H1 (cell line): ENCODE results near the gene MEIOSIN. TPM values are rescaled to one million over a fixed set of nuclear protein-coding genes. Genes with fewer than 3 reads are reported as not detected.

Experiments used
- CTCF ChIA-PET: fragments of 300-600 bp; sonication (Branson Sonifier 250); formaldehyde crosslinking; loops from one replicate; lab custom pipeline; 2021; ENCODE audit not compliant: partially characterized antibody; lab: Charles Lee
- POLR2A ChIA-PET: fragments of 300-600 bp; sonication (Branson Sonifier 250); formaldehyde crosslinking; loops from one replicate; lab custom pipeline; 2021; ENCODE audit warnings: inconsistent platforms; ENCODE audit not compliant: partially characterized antibody; lab: Charles Lee
- DNase-seq, 2 experiments: peaks; one replicate each; pipeline versions ENCODE4 v3.0.0 to v3.0.0-alpha.2; 2010 to 2022; ENCODE audit warnings: low spot score in 2 of 2, low read depth in 1 of 2, mixed read lengths in 1 of 2
- FAIRE-seq: peaks from 2 replicates; lab custom pipeline; 2011; peaks lifted over from hg19 to GRCh38; lab: Jason Lieb, UNC
- H2AFZ ChIP-seq: 2 replicates; pipeline ENCODE4 v1.8.1; 2012; ENCODE audit warnings: low read length, inconsistent platforms
- H2AK5ac ChIP-seq: 2 replicates; pipeline ENCODE4 v1.6.1; 2013; ENCODE audit warnings: low read depth, low read length
- H2BK120ac ChIP-seq: replicated peaks from 2 replicates; pipeline ENCODE3; 2013; ENCODE audit warnings: low read depth, low read length, inconsistent platforms
- H2BK12ac ChIP-seq: 2 replicates; pipeline ENCODE4 v1.6.1; 2013; ENCODE audit warnings: low read depth, low read length
- H2BK15ac ChIP-seq: 2 replicates; pipeline ENCODE4 v1.6.1; 2013; ENCODE audit warnings: low read length
- H2BK20ac ChIP-seq: 2 replicates; pipeline ENCODE4 v1.6.1; 2013; ENCODE audit warnings: low read length
- H2BK5ac ChIP-seq: 2 replicates; pipeline ENCODE4 v1.6.1; 2013; ENCODE audit warnings: low read depth, low read length
- H3K14ac ChIP-seq: 2 replicates; pipeline ENCODE4 v1.6.1; 2013; ENCODE audit warnings: inconsistent platforms; ENCODE audit not compliant: insufficient read length
- H3K18ac ChIP-seq: 2 replicates; pipeline ENCODE4 v1.6.1; 2013; ENCODE audit warnings: low read length; ENCODE audit errors: extremely low read depth
- H3K23ac ChIP-seq: 2 replicates; pipeline ENCODE4 v1.6.1; 2013; ENCODE audit warnings: inconsistent platforms; ENCODE audit not compliant: insufficient read length
- H3K23me2 ChIP-seq: 2 replicates; pipeline ENCODE4 v1.6.1; 2013; ENCODE audit warnings: low read depth, low read length
- H3K27ac ChIP-seq: 2 replicates; pipeline ENCODE4 v1.6.1; 2011; ENCODE audit warnings: low read depth, low read length, inconsistent platforms
- H3K27me3 ChIP-seq, 4 experiments: replicated peaks in 1 of 4; 1 replicate in 1 of 4; 2 replicates in 3 of 4; pipeline versions ENCODE4 v1.6.1 to v1.8.1; 2011 to 2013; ENCODE audit warnings: low read length in 3 of 4, mild to moderate bottlenecking in 3 of 4, inconsistent platforms in 2 of 4, mixed read lengths in 2 of 4, moderate library complexity in 1 of 4; ENCODE audit not compliant: control insufficient read depth in 3 of 4, insufficient read depth in 3 of 4; ENCODE audit errors: extremely low read depth in 1 of 4
- H3K36me3 ChIP-seq, 4 experiments: 2 replicates each; pipeline versions ENCODE4 v1.6.1 to v1.8.1; 2011 to 2013; ENCODE audit warnings: mild to moderate bottlenecking in 4 of 4, low read length in 3 of 4, moderate library complexity in 2 of 4, control low read depth in 1 of 4, inconsistent platforms in 1 of 4; ENCODE audit not compliant: insufficient read depth in 4 of 4, control insufficient read depth in 2 of 4
- H3K4ac ChIP-seq: replicated peaks from 2 replicates; pipeline ENCODE3; 2013; ENCODE audit warnings: low read length, low read depth, mixed read lengths, inconsistent platforms; ENCODE audit not compliant: insufficient read length
- H3K4me1 ChIP-seq, 4 experiments: replicated peaks in 1 of 4; 1 replicate in 1 of 4; 2 replicates in 3 of 4; pipeline versions ENCODE4 v1.6.1 to v1.8.1; 2011 to 2013; ENCODE audit warnings: low read length in 3 of 4, inconsistent platforms in 2 of 4, mixed read lengths in 1 of 4; ENCODE audit not compliant: insufficient read depth in 4 of 4, control insufficient read depth in 3 of 4
- H3K4me2 ChIP-seq, 2 experiments: 2 replicates each; pipeline versions ENCODE4 v1.6.1 to v1.8.1; 2011 to 2013; ENCODE audit warnings: low read depth in 2 of 2, low read length in 2 of 2, control low read depth in 1 of 2, inconsistent platforms in 1 of 2, mild to moderate bottlenecking in 1 of 2; ENCODE audit not compliant: insufficient read depth in 1 of 2
- H3K4me3 ChIP-seq, 4 experiments: fragments of 200-600, 300-600 bp in 1 of 4; sonication (generic), shearing (Covaris generic), sonication (Bioruptor Twin) in 1 of 4; 2 replicates each; pipeline versions ENCODE4 v1.5.1 to v1.8.1; 2011 to 2016; ENCODE audit warnings: low read length in 4 of 4, low read depth in 3 of 4, control low read depth in 2 of 4, inconsistent platforms in 2 of 4, mild to moderate bottlenecking in 2 of 4, mixed read lengths in 1 of 4, moderate library complexity in 1 of 4; ENCODE audit not compliant: insufficient read depth in 2 of 4; ENCODE audit errors: extremely low read depth in 1 of 4
- H3K56ac ChIP-seq: replicated peaks from 2 replicates; pipeline ENCODE3; 2013; ENCODE audit warnings: low read depth, mild to moderate bottlenecking, mixed read lengths, low read length, inconsistent platforms; ENCODE audit not compliant: insufficient read length
- H3K79me1 ChIP-seq: 2 replicates; pipeline ENCODE4 v1.6.1; 2013; ENCODE audit warnings: low read depth, low read length, control low read depth
- H3K79me2 ChIP-seq, 2 experiments: 2 replicates each; pipeline versions ENCODE4 v1.6.1 to v1.8.1; 2012 to 2013; ENCODE audit warnings: low read length in 2 of 2, mild to moderate bottlenecking in 2 of 2, inconsistent platforms in 1 of 2; ENCODE audit not compliant: insufficient read depth in 2 of 2, control insufficient read depth in 1 of 2
- H3K9ac ChIP-seq, 4 experiments: replicated peaks in 1 of 4; 1 replicate in 1 of 4; 2 replicates in 3 of 4; pipeline versions ENCODE4 v1.6.1 to v1.8.1; 2011 to 2013; ENCODE audit warnings: low read depth in 3 of 4, low read length in 3 of 4, control low read depth in 2 of 4, mild to moderate bottlenecking in 2 of 4, moderate library complexity in 2 of 4, inconsistent platforms in 1 of 4; ENCODE audit errors: extremely low read depth in 1 of 4
- H3K9me3 ChIP-seq, 2 experiments: 2 replicates each; pipeline versions ENCODE4 v1.6.1 to v1.8.1; 2012 to 2013; ENCODE audit warnings: mild to moderate bottlenecking in 2 of 2, moderate library complexity in 2 of 2, control low read depth in 1 of 2, inconsistent platforms in 1 of 2, low read depth in 1 of 2, low read length in 1 of 2, mixed read lengths in 1 of 2; ENCODE audit not compliant: insufficient read depth in 2 of 2
- H4K20me1 ChIP-seq, 2 experiments: replicated peaks in 1 of 2; 2 replicates each; pipeline versions ENCODE3 to v1.8.1; 2011 to 2013; ENCODE audit warnings: inconsistent platforms in 2 of 2, low read length in 2 of 2, mild to moderate bottlenecking in 1 of 2; ENCODE audit not compliant: insufficient read depth in 2 of 2, control insufficient read depth in 1 of 2
- H4K5ac ChIP-seq: 2 replicates; pipeline ENCODE4 v1.6.1; 2013; ENCODE audit warnings: low read length, low read depth, mixed read lengths, inconsistent platforms; ENCODE audit not compliant: insufficient read length
- H4K8ac ChIP-seq: 2 replicates; pipeline ENCODE4 v1.8.0; 2013; ENCODE audit warnings: mild to moderate bottlenecking, moderate library complexity, low read length, inconsistent platforms; ENCODE audit not compliant: insufficient read depth; ENCODE audit errors: extremely low read depth
- H4K91ac ChIP-seq: replicated peaks from 2 replicates; pipeline ENCODE3; 2013; ENCODE audit warnings: low read length, mixed read lengths, inconsistent platforms; ENCODE audit not compliant: insufficient read length
- BACH1 ChIP-seq: IDR thresholded peaks from 2 replicates; pipeline ENCODE4 v1.6.1; 2012; ENCODE audit warnings: low read length, improper control_type of control experiment
- BRCA1 ChIP-seq: IDR thresholded peaks from 2 replicates; pipeline ENCODE4 v1.6.1; 2012; ENCODE audit warnings: low read depth, low read length, improper control_type of control experiment
- CEBPB ChIP-seq: IDR thresholded peaks from 2 replicates; pipeline ENCODE4 v1.6.1; 2012; ENCODE audit warnings: low read depth, low read length
- CHD1 ChIP-seq: IDR thresholded peaks from 2 replicates; pipeline ENCODE4 v1.6.1; 2012; ENCODE audit warnings: low read depth, low read length, improper control_type of control experiment
- CTBP2 ChIP-seq: IDR thresholded peaks from 2 replicates; pipeline ENCODE4 v1.7.0; 2011; ENCODE audit warnings: borderline replicate concordance, mild to moderate bottlenecking, moderate library complexity, mixed read lengths, low read length; ENCODE audit not compliant: insufficient read depth, insufficient read length
- EGR1 ChIP-seq: IDR thresholded peaks from 2 replicates; pipeline ENCODE4 v1.6.1; 2011; ENCODE audit warnings: low read depth, low read length, borderline replicate concordance
- POLR2AphosphoS5 ChIP-seq: IDR thresholded peaks from 2 replicates; pipeline ENCODE4 v1.6.1; 2011; ENCODE audit warnings: low read depth, low read length
- TBP ChIP-seq: IDR thresholded peaks from 2 replicates; pipeline ENCODE4 v1.6.1; 2011; ENCODE audit warnings: low read depth, low read length, improper control_type of control experiment
- TCF12 ChIP-seq: IDR thresholded peaks from 2 replicates; pipeline ENCODE4 v1.6.1; 2011; ENCODE audit warnings: low read depth, mild to moderate bottlenecking, low read length
- WGBS, 2 experiments: shearing (Covaris generic) in 1 of 2; methylation state at CpG; one replicate each; pipeline versions ENCODE4 v1.1.6 to v1.1.7; 2013 to 2015; ENCODE audit warnings: low lambda C conversion rate in 2 of 2, mixed read lengths in 2 of 2, inconsistent platforms in 1 of 2, low coverage in 1 of 2, missing lambda C conversion rate in 1 of 2; ENCODE audit not compliant: insufficient replicate concordance in 2 of 2, insufficient coverage in 1 of 2, insufficient read length in 1 of 2; ENCODE audit errors: extremely low coverage in 1 of 2, missing lambda C conversion rate in 1 of 2; 5-methylcytosine and 5-hydroxymethylcytosine counted together
- polyA plus RNA-seq, 7 experiments: library from polyadenylated mRNA; depleted of rRNA in 3 of 7; stranded (reverse) in 5 of 7; unstranded in 2 of 7; fragments of >200 nt in 5 of 7; fragments of 200-250 nt in 2 of 7; gene quantifications; 1 replicate in 5 of 7; 2 replicates in 1 of 7; 4 replicates in 1 of 7; pipeline versions ENCODE4 v1.2.1 to v1.2.3, GENCODE V29; 2011 to 2013; ENCODE audit warnings: missing spikeins in 2 of 7, mixed read lengths in 2 of 7
- total RNA-seq: library from RNA; stranded (reverse); fragmentation: NEBNext Ultra II Directional; extraction: Animal tissue kit (Norgen Biotek cat#: 25700); gene quantifications from 2 replicates; pipeline ENCODE4 v1.2.1, GENCODE V29; 2021
- TF ChIP-seq, protein P1 (sequence below): IDR thresholded peaks from 2 replicates; pipeline ENCODE4 v1.6.1; 2012; ENCODE audit warnings: low read length, inconsistent platforms
- TF ChIP-seq, protein P2 (sequence below): IDR thresholded peaks from 2 replicates; pipeline ENCODE4 v1.6.1; 2012; ENCODE audit warnings: inconsistent platforms

The MEIOSIN gene
- total and polyA plus RNA-seq, 2 of the 8 experiments (the other 6 are each of a cell fraction or from before 2014, with no cell fraction given), result 0.11 TPM; not detected in 1

- no peak overlapping the region for H2AFZ ChIP-seq
- DNase-seq (no peak), FAIRE-seq (no peak)
- H3K14ac ChIP-seq, result no peak overlapping the region
- no peak overlapping the region for H4K91ac ChIP-seq
- no peak overlapping the region for H3K18ac ChIP-seq
- ChIA-PET POLR2A (interaction anchor here (1.0 to 9.6 kb wide), 9 partner anchors 10 to 90 kb away, joined by 3 to 90 read pairs (median 3); partner anchors contain the start of genes QPCTL and SNRPD2), CTCF (interaction anchor here (0.6 to 3.5 kb wide), 6 partner anchors 8 to 151 kb away, joined by 3 to 14 read pairs (median 5); partner anchors contain the start of gene SIX5)
- no peak overlapping the region for H3K4ac ChIP-seq
- H3K9ac ChIP-seq, result no peak overlapping the region
- no peak overlapping the region for H4K8ac ChIP-seq
- no peaks in the 10 kb centered on the region for H3K79me2 ChIP-seq
- WGBS, 2 experiments, result 79% methylated on average over 12 of the region's 12 CpGs; no CpG with 5 or more reads in 1 of the 2 experiments
- no peak overlapping the region for H2AK5ac ChIP-seq
- no peak overlapping the region for H2BK20ac ChIP-seq
- no peaks in the 10 kb centered on the region for H3K4me1 ChIP-seq
- H4K20me1 ChIP-seq, result peaks cover 0 to 2% of the 10 kb centered on the region in 2 experiments
- no peak overlapping the region for H3K4me3 ChIP-seq
- H4K5ac ChIP-seq, result no peak overlapping the region
- no peak overlapping the region for H3K4me2 ChIP-seq
- H2BK120ac ChIP-seq, result no peak overlapping the region
- peaks cover 4 to 18% (median 15%) of the 10 kb centered on the region in 4 experiments; a peak in 7 of 8 replicates for H3K36me3 ChIP-seq
- H3K27me3 ChIP-seq, result no peaks in the 10 kb centered on the region
- no peaks in the 10 kb centered on the region for H3K9me3 ChIP-seq
- no peak overlapping the region for H3K27ac ChIP-seq
- no peak overlapping the region for H2BK12ac ChIP-seq
- H3K56ac ChIP-seq, result no peak overlapping the region
- H2BK15ac ChIP-seq, result no peak overlapping the region
- no peak overlapping the region for H3K23ac ChIP-seq
- H3K23me2 ChIP-seq, result no peaks in the 10 kb centered on the region
- no peaks in the 10 kb centered on the region for H3K79me1 ChIP-seq
- no peak overlapping the region for H2BK5ac ChIP-seq
- TF ChIP-seq CTBP2 (no peak), BRCA1 (no peak), TBP (no peak), BACH1 (no peak), CHD1 (no peak), TCF12 (no peak), POLR2AphosphoS5 (no peak), CEBPB (no peak), EGR1 (no peak)
- TF ChIP-seq, protein P1, sequence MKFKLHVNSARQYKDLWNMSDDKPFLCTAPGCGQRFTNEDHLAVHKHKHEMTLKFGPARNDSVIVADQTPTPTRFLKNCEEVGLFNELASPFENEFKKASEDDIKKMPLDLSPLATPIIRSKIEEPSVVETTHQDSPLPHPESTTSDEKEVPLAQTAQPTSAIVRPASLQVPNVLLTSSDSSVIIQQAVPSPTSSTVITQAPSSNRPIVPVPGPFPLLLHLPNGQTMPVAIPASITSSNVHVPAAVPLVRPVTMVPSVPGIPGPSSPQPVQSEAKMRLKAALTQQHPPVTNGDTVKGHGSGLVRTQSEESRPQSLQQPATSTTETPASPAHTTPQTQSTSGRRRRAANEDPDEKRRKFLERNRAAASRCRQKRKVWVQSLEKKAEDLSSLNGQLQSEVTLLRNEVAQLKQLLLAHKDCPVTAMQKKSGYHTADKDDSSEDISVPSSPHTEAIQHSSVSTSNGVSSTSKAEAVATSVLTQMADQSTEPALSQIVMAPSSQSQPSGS, result no peak
- TF ChIP-seq, protein P2, sequence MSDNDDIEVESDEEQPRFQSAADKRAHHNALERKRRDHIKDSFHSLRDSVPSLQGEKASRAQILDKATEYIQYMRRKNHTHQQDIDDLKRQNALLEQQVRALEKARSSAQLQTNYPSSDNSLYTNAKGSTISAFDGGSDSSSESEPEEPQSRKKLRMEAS, result no peak
These were observed 27.4 kb upstream of the MEIOSIN start for GRCh38 chr19:45705710-45706415.
